BJ (cell line): ENCODE measurements around the gene SLC2A13. TPM values are rescaled to one million over a fixed set of nuclear protein-coding genes. Genes with fewer than 3 reads are reported as not detected.

Source experiments
- CTCF ChIA-PET: fragments of 350-600 bp; formaldehyde crosslinking; extraction: SDS; loops from one replicate; lab custom pipeline; 2021; ENCODE audit warnings: antibody characterized with exemption, inconsistent platforms; lab: Yijun Ruan, JAX
- POLR2A ChIA-PET: fragments of 300-600 bp; sonication (Branson Sonifier 250); formaldehyde crosslinking; extraction: SDS; loops from one replicate; lab custom pipeline; 2021; ENCODE audit warnings: antibody characterized with exemption; lab: Charles Lee
- DNase-seq: peaks from one replicate; pipeline ENCODE4 v3.0.0-alpha.2; 2011; ENCODE audit warnings: low read depth
- H3K27me3 ChIP-seq: 2 replicates; pipeline ENCODE4 v1.6.0; 2011; ENCODE audit warnings: low read length; ENCODE audit not compliant: control insufficient read depth, insufficient read depth
- H3K36me3 ChIP-seq: 2 replicates; pipeline ENCODE4 v1.5.1; 2011; ENCODE audit warnings: low read length; ENCODE audit not compliant: control insufficient read depth, insufficient read depth
- H3K4me3 ChIP-seq: 2 replicates; pipeline ENCODE4 v1.5.1; 2011; ENCODE audit warnings: low read depth, mild to moderate bottlenecking, control low read depth, low read length
- CTCF ChIP-seq: IDR thresholded peaks from 2 replicates; pipeline ENCODE4 v1.5.1; 2011; ENCODE audit warnings: low read depth, mild to moderate bottlenecking, control low read depth, inconsistent platforms, low read length, moderate library complexity; ENCODE audit not compliant: insufficient read depth
- polyA plus RNA-seq: library from polyadenylated mRNA; depleted of rRNA; stranded (reverse); fragments of >200 nt; gene quantifications from 2 replicates; pipeline ENCODE4 v1.2.3, GENCODE V29; 2011

The SLC2A13 gene
- polyA plus RNA-seq, 1 experiment: 1.2 TPM

GRCh38 chr12:40015345-40015744 is 90.5 kb downstream of the SLC2A13 start:
- TF ChIP-seq CTCF: no peak
- Histone ChIP-seq H3K27me3 (no peaks in the 10 kb centered on the region), H3K4me3 (no peak overlapping the region), H3K36me3 (no peaks in the 10 kb centered on the region)
- DNase-seq: no peak
- CTCF ChIA-PET: interaction anchor here (1.6 kb wide), 1 partner anchor 25 kb away, joined by 5 read pairs; no protein-coding TSS in a partner anchor
- POLR2A ChIA-PET: no interaction called here

GRCh38 chr12:40013847-40014246 is 92.0 kb downstream of the SLC2A13 start:
- CTCF ChIA-PET: interaction anchor here (1.3 to 5.1 kb wide), 3 partner anchors 11 to 92 kb away, joined by 3 to 69 read pairs (median 5); partner anchors contain the start of gene SLC2A13
- no peak for TF ChIP-seq CTCF
- Histone ChIP-seq H3K4me3 (no peak overlapping the region), H3K36me3 (no peaks in the 10 kb centered on the region), H3K27me3 (no peaks in the 10 kb centered on the region)
- no peak for DNase-seq
- POLR2A ChIA-PET: no interaction called here

- ChIA-PET CTCF (interaction anchor here (1.3 to 5.1 kb wide), 2 partner anchors 11 to 93 kb away, joined by 3 to 69 read pairs; partner anchors contain the start of gene SLC2A13), POLR2A (no interaction called here)
- no peak for DNase-seq
- H3K27me3 ChIP-seq: no peaks in the 10 kb centered on the region
- no peaks in the 10 kb centered on the region for H3K36me3 ChIP-seq
- no peak for TF ChIP-seq CTCF
- no peak overlapping the region for H3K4me3 ChIP-seq
Measured at GRCh38 chr12:40013292-40013691, 92.6 kb downstream of the SLC2A13 start.

- Histone ChIP-seq H3K27me3 (no peaks in the 10 kb centered on the region), H3K4me3 (no peak overlapping the region), H3K36me3 (no peaks in the 10 kb centered on the region)
- TF ChIP-seq CTCF: no peak
- DNase-seq: no peak
- POLR2A ChIA-PET: no interaction called here
- CTCF ChIA-PET: interaction anchor here (1.3 to 5.1 kb wide), 2 partner anchors 10 to 93 kb away, joined by 3 to 69 read pairs; partner anchors contain the start of gene SLC2A13
Measured at GRCh38 chr12:40012711-40013110, 93.2 kb downstream of the SLC2A13 start.

GRCh38 chr12:40011775-40012129 is 94.1 kb downstream of the SLC2A13 start:
- H3K36me3 ChIP-seq: no peaks in the 10 kb centered on the region
- ChIA-PET CTCF (interaction anchor here (0.6 to 5.1 kb wide), 33 partner anchors 7 to 686 kb away, joined by 3 to 69 read pairs (median 4); partner anchors contain the start of gene SLC2A13), POLR2A (no interaction called here)
- no peaks in the 10 kb centered on the region for H3K27me3 ChIP-seq
- DNase-seq: no peak
- TF ChIP-seq CTCF: no peak
- H3K4me3 ChIP-seq: no peak overlapping the region
